HG03565 (cell line): Measurements from ENCODE around the gene ATP2C2.

ENCODE experiments used
- ATAC-seq: cut with Tn5 transposase; IDR thresholded peaks from one replicate; pipeline ENCODE4 v1.9.1; 2021; ENCODE audit warnings: mild to moderate bottlenecking, moderate library complexity; ENCODE audit not compliant: unreplicated experiment

The ATP2C2 gene

DNA sequence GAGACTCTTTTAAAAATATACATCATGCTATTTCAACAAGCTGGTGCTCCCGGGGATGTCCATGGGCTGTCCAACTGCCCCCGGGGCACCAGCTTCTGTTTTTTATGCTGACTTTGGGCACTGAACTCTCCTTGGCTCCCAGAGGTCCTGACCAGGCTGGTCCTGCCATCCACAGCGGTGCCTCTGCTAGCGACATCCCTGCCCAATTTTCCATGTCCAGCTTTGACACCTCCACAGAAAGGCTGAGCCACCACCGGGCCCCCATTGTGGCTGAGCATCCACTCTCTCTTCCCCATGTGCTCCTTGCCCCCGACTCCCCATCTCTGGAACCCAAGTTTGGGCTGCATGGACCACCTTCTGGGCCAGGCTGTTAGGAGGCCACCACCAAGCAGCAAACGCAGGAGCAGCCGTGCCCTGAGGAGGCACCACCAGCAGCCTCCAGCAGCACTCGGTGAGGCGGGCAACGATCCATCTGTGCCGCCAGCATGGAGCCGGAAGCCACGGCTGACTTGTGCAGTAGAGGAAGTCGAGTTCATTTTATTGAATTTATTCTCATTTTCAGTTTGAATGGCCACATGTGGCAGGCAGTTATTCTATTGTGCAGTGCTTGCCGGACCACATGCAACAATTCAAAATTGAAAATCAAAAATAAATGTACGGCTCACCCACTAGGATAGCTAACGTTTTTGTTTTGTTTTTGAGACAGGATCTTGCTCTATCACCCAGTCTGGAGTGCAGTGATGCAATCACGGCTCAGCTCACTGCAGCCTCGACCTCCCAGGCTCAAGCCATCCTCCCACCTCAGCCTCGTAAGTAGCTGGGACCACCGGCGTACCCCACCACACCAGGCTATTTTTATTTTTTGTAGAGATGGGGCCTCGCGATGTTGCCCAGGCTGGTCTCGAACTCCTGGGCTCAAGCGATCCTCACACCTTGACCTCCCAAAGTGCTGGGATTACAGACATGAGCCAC is 139.0 kb downstream of the ATP2C2 start:
- ATAC-seq: no peak

DNA sequence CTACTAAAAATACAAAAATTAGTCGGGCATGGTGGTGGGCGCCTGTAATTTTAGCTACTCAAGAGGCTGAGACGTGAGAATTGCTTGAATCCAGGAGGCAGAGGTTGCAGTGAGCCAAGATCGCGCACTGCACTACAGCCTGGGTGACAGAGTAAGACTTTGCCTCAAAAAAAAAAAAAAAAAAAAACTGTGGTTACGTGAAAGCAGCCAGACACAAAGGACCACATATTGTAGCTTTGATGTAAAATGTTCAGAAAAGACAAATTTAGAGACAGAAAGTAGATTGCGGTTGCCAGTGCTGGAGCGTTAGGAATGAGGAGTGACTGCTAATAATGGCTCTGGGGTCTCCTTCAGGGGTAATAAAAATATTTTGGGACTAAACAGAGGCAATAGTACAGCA is 140.2 kb downstream of the ATP2C2 start:
- no peak for ATAC-seq

DNA sequence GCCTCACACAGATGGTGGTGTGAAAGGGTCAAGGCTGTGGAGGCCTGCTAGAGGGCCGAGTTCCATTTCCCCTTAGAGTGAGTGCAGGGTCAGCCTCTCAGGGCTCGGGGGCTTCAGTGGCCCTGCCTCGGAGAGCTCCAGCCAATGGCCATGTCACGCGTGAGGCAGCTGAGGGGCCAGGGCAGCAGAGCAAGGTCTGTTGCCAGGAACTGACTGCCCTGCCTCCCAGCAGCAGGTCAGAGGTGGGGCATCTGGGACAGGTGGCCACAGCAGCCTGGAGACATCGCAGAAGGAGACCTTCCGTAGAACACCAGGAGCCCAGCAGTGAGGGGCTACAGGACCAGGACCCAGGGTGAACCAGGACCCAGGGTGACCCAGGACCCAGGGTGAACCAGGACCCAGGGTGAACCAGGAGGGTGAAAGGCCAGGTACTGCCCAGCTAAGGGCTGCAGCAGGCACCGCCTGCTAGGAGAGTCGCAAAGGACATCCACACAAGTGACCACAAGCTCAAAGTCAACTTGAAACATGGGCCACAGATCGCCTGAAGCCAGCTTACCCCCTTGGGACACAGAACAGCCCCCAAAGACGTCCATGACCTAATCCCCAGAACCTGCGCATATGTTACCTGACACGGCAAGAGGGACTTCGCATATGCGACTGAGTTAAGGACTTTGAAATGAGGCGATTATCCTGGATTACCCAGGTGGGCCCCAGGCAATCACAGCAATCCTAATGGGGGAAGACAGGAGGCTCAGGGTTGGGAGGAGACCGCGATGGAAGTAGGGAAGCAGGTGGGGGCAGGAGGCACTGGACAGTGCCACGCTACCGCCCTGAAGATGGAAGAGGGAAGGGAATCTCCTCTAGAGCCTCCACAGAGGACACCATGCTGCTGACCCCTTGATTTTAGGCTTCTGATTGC is 141.0 kb downstream of the ATP2C2 start:
- ATAC-seq: no peak

DNA sequence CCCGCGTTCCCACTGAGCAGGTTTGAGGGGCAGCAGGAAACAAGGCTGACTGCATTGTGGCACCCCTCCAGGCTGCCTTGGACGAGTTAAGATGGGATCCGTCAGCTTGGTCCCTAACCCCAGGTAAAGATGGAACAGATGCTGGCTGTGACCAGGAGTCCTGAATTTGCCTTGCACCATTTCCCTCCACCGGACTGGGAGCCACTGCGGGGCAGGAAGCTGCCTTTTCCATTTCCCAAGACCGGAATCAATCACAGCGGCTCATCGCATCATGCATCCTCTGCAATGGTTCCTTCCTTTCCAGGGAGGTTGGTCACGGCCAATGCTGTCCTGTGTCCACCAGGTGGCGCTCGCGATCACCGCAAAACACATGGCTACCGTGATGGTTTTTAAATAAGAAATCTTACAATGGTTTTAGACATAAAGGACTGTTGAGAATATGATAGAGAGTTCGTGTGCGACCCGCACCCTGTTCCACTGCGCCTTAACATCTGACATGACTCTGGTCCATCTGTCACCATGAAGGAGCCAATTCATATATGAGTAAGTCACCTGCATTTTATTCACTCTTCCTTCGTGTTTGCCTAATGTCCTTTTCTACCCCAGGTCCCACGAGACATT is 143.0 kb downstream of the ATP2C2 start:
- no peak for ATAC-seq

DNA sequence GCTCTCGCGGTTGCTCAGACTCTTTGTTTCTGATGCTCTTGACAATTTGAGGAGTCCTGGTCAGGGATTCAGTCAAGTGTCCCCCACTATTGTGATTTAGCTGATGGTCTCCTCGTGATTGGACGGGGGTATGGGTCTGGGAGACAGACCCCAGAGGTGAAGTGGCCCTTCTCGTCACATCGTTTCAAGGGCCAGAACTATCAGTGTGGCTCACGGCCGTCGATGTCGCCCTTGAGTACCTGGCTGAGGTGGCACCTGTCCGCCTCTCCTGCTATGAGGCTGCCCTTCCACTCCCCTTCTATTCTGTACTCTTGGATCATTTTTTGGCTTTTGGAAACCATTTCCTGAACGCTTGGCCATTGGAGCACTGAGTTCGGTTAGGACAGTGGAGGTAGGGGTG is 143.5 kb downstream of the ATP2C2 start:
- no peak for ATAC-seq

DNA sequence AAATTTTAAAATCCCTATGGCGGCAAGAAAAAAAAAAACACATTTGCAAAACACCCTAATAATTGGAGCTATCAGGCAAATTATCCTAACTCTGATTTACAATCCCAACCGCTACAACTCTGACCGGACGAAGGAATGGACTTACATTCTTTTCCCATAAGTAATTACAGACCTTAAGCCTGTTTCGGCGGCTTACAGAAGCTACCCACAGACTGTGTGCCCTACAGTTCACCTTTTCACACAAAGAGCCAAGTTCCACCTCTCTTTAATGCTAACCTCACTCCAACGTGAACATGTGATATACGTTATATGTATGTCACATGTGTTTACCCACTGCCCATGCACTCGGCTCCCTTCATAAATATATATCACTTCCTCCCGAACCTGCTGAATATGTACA is 144.8 kb downstream of the ATP2C2 start:
- ATAC-seq: no peak

DNA sequence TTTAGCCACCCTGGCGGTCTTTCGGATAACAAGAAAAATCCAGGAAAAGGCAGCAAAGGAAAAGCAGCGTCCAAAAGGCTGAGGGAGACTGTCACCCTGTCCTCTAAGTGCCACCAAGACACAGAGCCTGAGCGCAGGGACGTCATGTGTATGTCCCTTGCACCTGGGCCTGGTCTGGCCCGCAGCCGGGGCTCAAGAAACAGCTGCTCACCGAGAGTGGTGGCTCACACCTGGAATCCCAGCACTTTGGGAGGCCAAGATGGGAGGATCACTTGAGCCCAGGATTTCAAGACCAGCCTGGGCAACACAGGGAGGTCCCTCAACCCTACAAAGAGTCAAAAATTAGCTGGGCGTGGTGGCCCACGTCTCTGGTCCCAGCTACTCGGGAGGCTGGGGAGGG is 145.3 kb downstream of the ATP2C2 start:
- ATAC-seq: no peak
